Liver (tissue), 9 donors: ENCODE data around the gene SPSB2. TPM values are rescaled to one million over a fixed set of nuclear protein-coding genes. Genes with fewer than 3 reads are reported as not detected.

Experiments used
- DNase-seq: peaks from one replicate; pipeline ENCODE4 v3.0.0-alpha.2; 2017; ENCODE audit warnings: low spot score
- H3K27ac ChIP-seq, 2 donors: one replicate each; pipeline ENCODE4 v1.7.0; 2013; ENCODE audit warnings: inconsistent platforms in 2 of 2, low read length in 2 of 2, control low read depth in 1 of 2, low read depth in 1 of 2, mild to moderate bottlenecking in 1 of 2
- H3K27me3 ChIP-seq, 4 donors: one replicate each; pipeline versions ENCODE4 v1.6.1 to v1.7.0; 2013; ENCODE audit warnings: low read length in 3 of 4, inconsistent platforms in 1 of 4, mild to moderate bottlenecking in 1 of 4, moderate library complexity in 1 of 4; ENCODE audit not compliant: control insufficient read depth in 4 of 4, insufficient read depth in 4 of 4
- H3K36me3 ChIP-seq, 4 donors: one replicate each; pipeline versions ENCODE4 v1.6.1 to v1.7.0; 2013; ENCODE audit warnings: low read length in 3 of 4, mild to moderate bottlenecking in 3 of 4, low read depth in 1 of 4, moderate library complexity in 1 of 4; ENCODE audit not compliant: control insufficient read depth in 4 of 4, insufficient read depth in 3 of 4
- H3K4me1 ChIP-seq, 4 donors: one replicate each; pipeline versions ENCODE4 v1.6.1 to v1.7.0; 2013; ENCODE audit warnings: low read length in 3 of 4, mild to moderate bottlenecking in 3 of 4, moderate library complexity in 1 of 4; ENCODE audit not compliant: control insufficient read depth in 4 of 4, insufficient read depth in 4 of 4
- H3K4me3 ChIP-seq, 3 donors: one replicate each; pipeline versions ENCODE4 v1.6.1 to v1.7.0; 2013; ENCODE audit warnings: low read length in 3 of 3, control low read depth in 1 of 3, low read depth in 1 of 3, mild to moderate bottlenecking in 1 of 3
- H3K9ac ChIP-seq, 2 donors: one replicate each; pipeline ENCODE4 v1.7.0; 2013; ENCODE audit warnings: low read length in 2 of 2, mild to moderate bottlenecking in 2 of 2, moderate library complexity in 2 of 2, control low read depth in 1 of 2, low read depth in 1 of 2
- H3K9me3 ChIP-seq, 4 donors: one replicate each; pipeline versions ENCODE4 v1.6.1 to v1.7.0; 2013; ENCODE audit warnings: low read length in 3 of 4; ENCODE audit not compliant: control insufficient read depth in 4 of 4
- ATF3 ChIP-seq: IDR thresholded peaks from 2 replicates; pipeline ENCODE4 v1.6.1; 2016; ENCODE audit warnings: antibody characterized with exemption
- EGR1 ChIP-seq, 2 donors: IDR thresholded peaks; 2 replicates each; pipeline ENCODE4 v1.6.1; 2016 to 2018; ENCODE audit warnings: antibody characterized with exemption in 2 of 2, low read depth in 2 of 2
- FOXA1 ChIP-seq: IDR thresholded peaks from 2 replicates; pipeline ENCODE4 v1.6.1; 2016; ENCODE audit warnings: antibody characterized with exemption
- FOXA2 ChIP-seq: IDR thresholded peaks from 2 replicates; pipeline ENCODE4 v1.6.1; 2016; ENCODE audit warnings: antibody characterized with exemption
- GABPA ChIP-seq, 2 donors: IDR thresholded peaks in 1 of 2; conservative IDR thresholded peaks in 1 of 2; 2 replicates each; pipeline ENCODE4 v1.6.1; 2016; ENCODE audit warnings: antibody characterized with exemption in 2 of 2, mild to moderate bottlenecking in 1 of 2, moderate library complexity in 1 of 2
- HNF4A ChIP-seq, 2 donors: conservative IDR thresholded peaks; 2 replicates each; pipeline ENCODE4 v1.6.1; 2016; ENCODE audit warnings: antibody characterized with exemption in 2 of 2, mild to moderate bottlenecking in 2 of 2
- HNF4G ChIP-seq: IDR thresholded peaks from 2 replicates; pipeline ENCODE4 v1.6.1; 2016; ENCODE audit warnings: antibody characterized with exemption
- JUND ChIP-seq, 2 donors: IDR thresholded peaks; 2 replicates each; pipeline ENCODE4 v1.6.1; 2016; ENCODE audit warnings: antibody characterized with exemption in 2 of 2
- MAX ChIP-seq: IDR thresholded peaks from 2 replicates; pipeline ENCODE4 v1.6.1; 2016; ENCODE audit warnings: antibody characterized with exemption
- NR2F2 ChIP-seq: IDR thresholded peaks from 2 replicates; pipeline ENCODE4 v1.6.1; 2016; ENCODE audit warnings: antibody characterized with exemption
- RAD21 ChIP-seq, 2 donors: IDR thresholded peaks; 2 replicates each; pipeline ENCODE4 v1.6.1; 2016; ENCODE audit warnings: antibody characterized with exemption in 2 of 2, mild to moderate bottlenecking in 2 of 2
- REST ChIP-seq: IDR thresholded peaks from 2 replicates; pipeline ENCODE4 v1.6.1; 2016; ENCODE audit warnings: antibody characterized with exemption, mild to moderate bottlenecking
- RXRA ChIP-seq, 2 donors: IDR thresholded peaks; 2 replicates each; pipeline ENCODE4 v1.6.1; 2017 to 2018; ENCODE audit warnings: antibody characterized with exemption in 2 of 2, mild to moderate bottlenecking in 1 of 2
- SP1 ChIP-seq: IDR thresholded peaks from 2 replicates; pipeline ENCODE4 v1.6.1; 2018; ENCODE audit warnings: antibody characterized with exemption, mild to moderate bottlenecking
- YY1 ChIP-seq: IDR thresholded peaks from 2 replicates; pipeline ENCODE4 v1.6.1; 2016; ENCODE audit warnings: antibody characterized with exemption, mild to moderate bottlenecking
- ZBTB33 ChIP-seq: IDR thresholded peaks from 2 replicates; pipeline ENCODE4 v1.6.1; 2016; ENCODE audit warnings: antibody characterized with exemption
- WGBS: extraction: QIAGEN DNeasy Blood & Tissue Kit; methylation state at CpG from one replicate; pipeline ENCODE4 v1.1.7; 2013; 5-methylcytosine and 5-hydroxymethylcytosine counted together
- polyA plus RNA-seq, 2 donors: library from polyadenylated mRNA; stranded (reverse) in 1 of 2; unstranded in 1 of 2; fragments of 200-250 nt in 1 of 2; fragments of >200 nt in 1 of 2; fragmentation: Nextera tagmentation in 1 of 2; extraction: Ambion mirVana in 1 of 2; gene quantifications; one replicate each; pipeline versions ENCODE4 v1.2.1 to v1.2.3, GENCODE V29; 2013 to 2015
- total RNA-seq, 2 donors: library from RNA; depleted of rRNA; stranded (reverse); fragments of >200 nt; gene quantifications; one replicate each; pipeline ENCODE4 v1.2.3, GENCODE V29; 2014
- TF ChIP-seq, protein P1 (sequence below): fragments of 150-350 bp; IDR thresholded peaks from 2 replicates; pipeline ENCODE4 v1.5.1; 2017; ENCODE audit warnings: improper control_type of control experiment, low read depth, low read length; ENCODE audit not compliant: missing input control
- donor health status: healthy.
- donor health status: healthy.
- donor health status: healthy.
- donor health status: healthy.
- donor health status: healthy.

The SPSB2 gene
- total and polyA plus RNA-seq, 4 donors: 3.2 to 4.6 (median 4.1) TPM

GRCh38 chr12:6836851-6837250 lies 36.3 kb downstream of the SPSB2 start:
- H3K4me3 ChIP-seq: no peak overlapping the region
- H3K27me3 ChIP-seq: no peaks in the 10 kb centered on the region
- WGBS: 89% methylated on average over 16 of the region's 16 CpGs
- H3K4me1 ChIP-seq: peaks cover 0 to 3% (median under 1%) of the 10 kb centered on the region in 4 donors
- peaks cover 0 to 2% (median 0%) of the 10 kb centered on the region in 4 donors for H3K36me3 ChIP-seq
- H3K27ac ChIP-seq: no peak overlapping the region
- no peak for DNase-seq
- TF ChIP-seq HNF4A (conservative IDR thresholded peaks at IDR 0.05): no peak
- no peak for TF ChIP-seq JUND (IDR thresholded peaks at IDR 0.05)
- TF ChIP-seq, protein P1, sequence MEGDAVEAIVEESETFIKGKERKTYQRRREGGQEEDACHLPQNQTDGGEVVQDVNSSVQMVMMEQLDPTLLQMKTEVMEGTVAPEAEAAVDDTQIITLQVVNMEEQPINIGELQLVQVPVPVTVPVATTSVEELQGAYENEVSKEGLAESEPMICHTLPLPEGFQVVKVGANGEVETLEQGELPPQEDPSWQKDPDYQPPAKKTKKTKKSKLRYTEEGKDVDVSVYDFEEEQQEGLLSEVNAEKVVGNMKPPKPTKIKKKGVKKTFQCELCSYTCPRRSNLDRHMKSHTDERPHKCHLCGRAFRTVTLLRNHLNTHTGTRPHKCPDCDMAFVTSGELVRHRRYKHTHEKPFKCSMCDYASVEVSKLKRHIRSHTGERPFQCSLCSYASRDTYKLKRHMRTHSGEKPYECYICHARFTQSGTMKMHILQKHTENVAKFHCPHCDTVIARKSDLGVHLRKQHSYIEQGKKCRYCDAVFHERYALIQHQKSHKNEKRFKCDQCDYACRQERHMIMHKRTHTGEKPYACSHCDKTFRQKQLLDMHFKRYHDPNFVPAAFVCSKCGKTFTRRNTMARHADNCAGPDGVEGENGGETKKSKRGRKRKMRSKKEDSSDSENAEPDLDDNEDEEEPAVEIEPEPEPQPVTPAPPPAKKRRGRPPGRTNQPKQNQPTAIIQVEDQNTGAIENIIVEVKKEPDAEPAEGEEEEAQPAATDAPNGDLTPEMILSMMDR: no peak
- TF ChIP-seq SP1: no peak
- no peak for TF ChIP-seq ATF3
- H3K9ac ChIP-seq: no peak overlapping the region
- no peaks in the 10 kb centered on the region for H3K9me3 ChIP-seq

- no peaks in the 10 kb centered on the region for H3K9me3 ChIP-seq
- no peaks in the 10 kb centered on the region for H3K27me3 ChIP-seq
- DNase-seq: no peak
- no peak overlapping the region for H3K27ac ChIP-seq
- 81% methylated on average over 5 of the region's 5 CpGs for WGBS
- no peak for TF ChIP-seq GABPA (IDR thresholded peaks at IDR 0.05 in 1 of 2, conservative IDR thresholded peaks at IDR 0.05 in 1 of 2)
- no peak for TF ChIP-seq SP1
- TF ChIP-seq JUND (IDR thresholded peaks at IDR 0.05): no peak
- no peak for TF ChIP-seq ZBTB33
- no peak for TF ChIP-seq NR2F2
- no peak for TF ChIP-seq YY1
- no peak for TF ChIP-seq REST
- no peak for TF ChIP-seq FOXA1
- TF ChIP-seq, protein P1: no peak
- no peak for TF ChIP-seq HNF4A (conservative IDR thresholded peaks at IDR 0.05)
- no peak for TF ChIP-seq FOXA2
- TF ChIP-seq RAD21 (IDR thresholded peaks at IDR 0.05): no peak
- no peak for TF ChIP-seq HNF4G
- TF ChIP-seq ATF3: no peak
- TF ChIP-seq MAX: no peak
- no peak for TF ChIP-seq EGR1 (IDR thresholded peaks at IDR 0.05; ENCODE audit: low read depth in 2 of 2)
- TF ChIP-seq RXRA (IDR thresholded peaks at IDR 0.05): no peak
- no peak overlapping the region for H3K4me3 ChIP-seq
- H3K9ac ChIP-seq: no peak overlapping the region
- H3K4me1 ChIP-seq: peaks cover 0 to 3% (median under 1%) of the 10 kb centered on the region in 4 donors
- H3K36me3 ChIP-seq: peaks cover 0 to 2% (median 0%) of the 10 kb centered on the region in 4 donors
Observed at GRCh38 chr12:6834873-6835272, 38.2 kb downstream of the SPSB2 start.
